GM18861 (cell line): ENCODE data around the gene STEAP4.

Experiments used
- ATAC-seq: cut with Tn5 transposase; IDR thresholded peaks from one replicate; pipeline ENCODE4 v1.9.1; 2021; ENCODE audit not compliant: unreplicated experiment

The STEAP4 gene

DNA sequence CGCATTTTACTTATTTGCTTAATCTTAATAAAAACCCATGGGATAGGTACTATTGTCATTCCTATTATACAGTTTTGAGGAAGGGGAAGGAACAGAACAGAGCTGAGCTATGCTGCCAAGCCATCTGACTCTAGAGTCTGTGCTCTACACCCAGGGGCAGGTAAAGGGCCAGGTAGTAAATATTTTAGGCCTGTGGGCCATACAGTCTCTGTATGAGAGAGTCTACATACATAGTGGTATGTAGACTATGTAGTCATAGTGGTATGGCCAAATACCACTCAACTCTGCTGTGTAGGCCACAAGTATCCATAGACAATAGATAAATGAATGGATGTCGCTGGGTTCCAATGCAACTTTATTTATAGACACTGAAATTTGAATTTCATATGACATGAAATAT lies 83.4 kb downstream of the STEAP4 start:
- no peak for ATAC-seq
